OCI-LY3 (cell line): ENCODE measurements around the gene TMEM184B.

Experiments
- H2AFZ ChIP-seq: fragments of 200-600, 300-600 bp; shearing (Covaris generic); 2 replicates; pipeline ENCODE4 v1.6.0; 2014; ENCODE audit warnings: antibody characterized with exemption, low read depth, low read length
- H3K27ac ChIP-seq: fragments of 200-600, 300-600 bp; sonication (generic); 2 replicates; pipeline ENCODE4 v1.5.1; 2014; ENCODE audit warnings: mild to moderate bottlenecking, low read length, moderate library complexity, mixed read lengths
- H3K27me3 ChIP-seq: fragments of 200-600, 300-600 bp; sonication (generic); 2 replicates; pipeline ENCODE4 v1.6.1; 2014; ENCODE audit warnings: low read depth, low read length, mixed read lengths
- H3K36me3 ChIP-seq: fragments of 200-600, 300-600 bp; sonication (generic); replicated peaks from 2 replicates; pipeline ENCODE3; 2014; ENCODE audit warnings: low read depth, low read length, mixed read lengths
- H3K4me1 ChIP-seq: fragments of 300-600, 200-600 bp; sonication (generic); 2 replicates; pipeline ENCODE4 v1.6.1; 2014; ENCODE audit warnings: low read length, mixed read lengths
- H3K4me2 ChIP-seq: fragments of 200-600, 300-600 bp; sonication (generic); 2 replicates; pipeline ENCODE4 v1.6.1; 2014; ENCODE audit warnings: low read length, mixed read lengths
- H3K4me3 ChIP-seq: fragments of 300-600, 200-600 bp; sonication (generic); 2 replicates; pipeline ENCODE4 v1.5.1; 2014; ENCODE audit warnings: antibody characterized with exemption, mild to moderate bottlenecking, low read length, moderate library complexity
- H3K79me2 ChIP-seq: fragments of 300-600, 200-600 bp; shearing (Covaris generic); 2 replicates; pipeline ENCODE4 v1.6.1; 2014; ENCODE audit warnings: mild to moderate bottlenecking, low read length, mixed read lengths
- H3K9ac ChIP-seq: fragments of 300-600, 200-600 bp; shearing (Covaris generic); 2 replicates; pipeline ENCODE4 v1.6.0; 2014; ENCODE audit warnings: mild to moderate bottlenecking, low read length, moderate library complexity
- H3K9me3 ChIP-seq: fragments of 200-600, 300-600 bp; shearing (Covaris generic); 2 replicates; pipeline ENCODE4 v1.6.1; 2014; ENCODE audit warnings: low read length, mixed read lengths; ENCODE audit not compliant: insufficient read depth
- H4K20me1 ChIP-seq: fragments of 200-600, 300-600 bp; sonication (generic); 2 replicates; pipeline ENCODE4 v1.6.1; 2016; ENCODE audit warnings: low read length, mixed read lengths; ENCODE audit not compliant: insufficient read depth
- EZH2phosphoT487 ChIP-seq: fragments of 200-600 bp; shearing (Covaris generic); IDR thresholded peaks from 2 replicates; pipeline ENCODE4 v1.6.1; 2018; ENCODE audit warnings: antibody characterized with exemption, mixed run types, low read depth
- TF ChIP-seq, protein P1 (sequence below): fragments of 200-600, 300-600 bp; sonication (generic); IDR thresholded peaks from 2 replicates; pipeline ENCODE4 v1.5.1; 2014; ENCODE audit warnings: antibody characterized with exemption, low read length, low read depth

TMEM184B gene

DNA sequence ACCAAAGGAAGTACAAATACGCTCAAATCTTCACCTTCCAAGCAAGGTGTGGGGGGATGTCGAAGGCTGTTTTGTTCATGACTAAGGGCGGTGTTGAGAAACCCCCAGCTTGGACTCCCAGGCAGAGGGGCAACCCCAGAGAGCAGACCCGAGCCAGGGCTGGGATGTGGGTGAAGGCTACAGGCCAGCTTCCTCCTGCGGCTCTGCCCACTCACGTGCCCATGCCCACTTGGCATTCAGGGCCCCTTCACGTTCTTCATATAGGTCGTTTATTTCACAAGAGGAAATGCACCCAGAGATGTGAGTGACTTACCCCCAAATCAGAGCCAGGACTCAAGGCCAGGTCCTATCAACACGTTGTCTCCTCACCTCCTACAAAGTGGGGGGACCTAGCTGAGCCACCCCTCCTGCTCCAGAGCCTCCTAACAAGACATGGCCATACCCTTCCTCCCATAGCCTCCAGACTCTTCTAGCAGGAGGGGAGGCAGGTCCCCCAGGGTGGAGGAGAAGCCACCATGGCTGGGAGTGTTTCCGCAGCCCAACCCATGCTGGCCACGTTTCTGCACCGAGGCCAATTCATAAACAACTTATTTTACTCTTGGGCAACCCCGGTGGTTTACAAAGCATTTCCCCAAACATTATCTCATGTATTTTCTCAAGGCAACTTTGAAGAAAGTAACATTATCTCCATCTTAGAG, 22.0 kb downstream of the TMEM184B start:
- Histone ChIP-seq H4K20me1 (peaks cover 88% of the 10 kb centered on the region), H3K27me3 (no peaks in the 10 kb centered on the region), H3K79me2 (peaks cover 86% of the 10 kb centered on the region), H3K4me1 (no peaks in the 10 kb centered on the region), H3K9me3 (no peaks in the 10 kb centered on the region), H3K9ac (no peak overlapping the region), H3K27ac (no peak overlapping the region), H2AFZ (no peak overlapping the region), H3K36me3 (peaks cover 60% of the 10 kb centered on the region), H3K4me2 (no peak overlapping the region), H3K4me3 (no peak overlapping the region)
- TF ChIP-seq, protein P1, sequence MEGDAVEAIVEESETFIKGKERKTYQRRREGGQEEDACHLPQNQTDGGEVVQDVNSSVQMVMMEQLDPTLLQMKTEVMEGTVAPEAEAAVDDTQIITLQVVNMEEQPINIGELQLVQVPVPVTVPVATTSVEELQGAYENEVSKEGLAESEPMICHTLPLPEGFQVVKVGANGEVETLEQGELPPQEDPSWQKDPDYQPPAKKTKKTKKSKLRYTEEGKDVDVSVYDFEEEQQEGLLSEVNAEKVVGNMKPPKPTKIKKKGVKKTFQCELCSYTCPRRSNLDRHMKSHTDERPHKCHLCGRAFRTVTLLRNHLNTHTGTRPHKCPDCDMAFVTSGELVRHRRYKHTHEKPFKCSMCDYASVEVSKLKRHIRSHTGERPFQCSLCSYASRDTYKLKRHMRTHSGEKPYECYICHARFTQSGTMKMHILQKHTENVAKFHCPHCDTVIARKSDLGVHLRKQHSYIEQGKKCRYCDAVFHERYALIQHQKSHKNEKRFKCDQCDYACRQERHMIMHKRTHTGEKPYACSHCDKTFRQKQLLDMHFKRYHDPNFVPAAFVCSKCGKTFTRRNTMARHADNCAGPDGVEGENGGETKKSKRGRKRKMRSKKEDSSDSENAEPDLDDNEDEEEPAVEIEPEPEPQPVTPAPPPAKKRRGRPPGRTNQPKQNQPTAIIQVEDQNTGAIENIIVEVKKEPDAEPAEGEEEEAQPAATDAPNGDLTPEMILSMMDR: no peak
- TF ChIP-seq EZH2phosphoT487: no peak

DNA sequence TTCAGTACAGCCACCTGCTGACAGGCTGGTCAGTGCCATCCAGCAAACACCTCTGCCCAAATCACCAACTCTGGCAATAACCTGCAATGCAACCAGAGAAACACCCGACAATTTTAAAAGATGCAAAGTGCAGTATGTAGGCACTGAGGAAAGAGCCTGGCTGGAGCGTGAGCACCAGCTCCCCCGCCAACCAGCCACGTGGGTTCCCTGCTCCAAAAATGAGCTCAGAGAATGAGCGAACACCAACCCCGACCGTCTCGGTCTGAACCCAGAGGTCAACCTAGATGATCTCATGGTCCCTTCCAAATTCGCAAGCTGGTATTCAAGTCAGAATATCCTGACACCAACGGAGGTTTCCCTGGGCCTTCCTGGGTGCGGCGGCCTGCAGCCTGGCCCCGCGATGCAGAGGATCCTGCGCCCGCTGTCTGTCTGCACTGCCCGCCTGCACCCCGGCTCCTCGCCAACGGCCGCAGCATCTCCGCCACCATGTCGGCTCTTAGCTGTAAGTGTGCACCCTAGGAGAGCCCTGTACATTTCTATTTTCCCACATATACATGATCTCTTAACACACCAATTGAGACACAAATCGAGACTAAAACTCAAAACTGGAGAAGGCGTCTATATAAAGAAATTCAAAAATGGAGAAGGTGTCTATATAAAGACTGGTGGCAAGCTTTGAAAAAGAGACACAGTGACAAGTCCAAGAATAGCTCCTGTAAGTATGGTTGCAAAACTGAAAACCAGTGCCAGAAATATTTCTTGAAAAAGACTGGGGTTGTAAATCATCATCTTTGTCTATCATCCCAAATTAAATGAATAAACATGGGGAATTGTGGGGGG, 22.8 kb downstream of the TMEM184B start:
- H3K4me3 ChIP-seq: no peak overlapping the region
- H3K79me2 ChIP-seq: peaks cover 79% of the 10 kb centered on the region

DNA sequence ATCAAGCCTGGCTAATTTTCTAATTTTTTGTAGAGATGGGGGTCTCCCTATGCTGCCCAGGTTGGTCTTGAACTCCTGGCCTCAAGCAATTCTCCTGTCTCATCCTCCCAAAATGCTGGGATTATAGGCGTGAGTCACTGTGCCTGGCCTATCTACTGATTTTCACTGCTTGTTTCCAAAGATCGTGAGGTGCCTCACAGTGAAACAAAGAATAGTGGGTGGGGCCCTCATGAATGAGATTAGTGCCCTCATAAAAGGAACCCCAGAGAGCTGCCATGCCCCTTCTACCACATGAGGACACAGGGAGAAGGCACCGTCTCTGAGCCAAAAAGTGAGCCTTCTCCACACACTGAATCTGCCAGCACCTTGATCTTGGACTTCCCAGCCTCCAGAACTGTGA, 23.5 kb downstream of the TMEM184B start:
- Histone ChIP-seq H3K27ac (no peak overlapping the region), H3K9me3 (no peaks in the 10 kb centered on the region), H3K4me3 (no peak overlapping the region), H4K20me1 (peaks cover 80% of the 10 kb centered on the region), H3K36me3 (peaks cover 61% of the 10 kb centered on the region), H3K9ac (no peak overlapping the region), H3K27me3 (no peaks in the 10 kb centered on the region), H2AFZ (no peak overlapping the region), H3K79me2 (peaks cover 71% of the 10 kb centered on the region), H3K4me2 (no peak overlapping the region), H3K4me1 (no peaks in the 10 kb centered on the region)
- TF ChIP-seq EZH2phosphoT487: no peak
- TF ChIP-seq, protein P1: no peak

More for the DNA sequence above, 22.8 kb downstream of the TMEM184B start:
- Histone ChIP-seq H4K20me1 (peaks cover 82% of the 10 kb centered on the region), H3K9ac (no peak overlapping the region), H2AFZ (no peak overlapping the region), H3K9me3 (no peaks in the 10 kb centered on the region), H3K27me3 (no peaks in the 10 kb centered on the region), H3K36me3 (peaks cover 57% of the 10 kb centered on the region), H3K27ac (no peak overlapping the region), H3K4me2 (no peak overlapping the region), H3K4me1 (no peaks in the 10 kb centered on the region)
- no peak for TF ChIP-seq EZH2phosphoT487
- TF ChIP-seq, protein P1: no peak

DNA sequence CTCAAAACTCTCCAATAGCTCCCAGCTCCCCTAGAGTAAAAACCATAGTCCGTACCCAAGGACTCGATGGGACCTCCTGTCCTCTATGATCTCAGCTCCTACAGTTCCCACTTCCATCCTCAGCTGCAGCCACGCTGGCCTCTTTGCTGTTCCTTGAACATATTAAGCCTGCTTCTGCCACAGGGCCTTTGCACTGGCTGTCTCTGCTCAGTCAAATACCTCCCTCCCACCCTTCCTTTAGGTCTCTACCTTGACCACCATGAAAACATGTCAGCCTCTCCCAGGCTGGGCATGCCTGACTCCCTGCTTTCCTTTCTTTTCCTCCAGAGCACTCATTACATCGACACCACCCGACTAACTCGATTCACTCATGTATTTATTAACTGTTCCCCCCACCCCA, 24.5 kb downstream of the TMEM184B start:
- Histone ChIP-seq H3K27me3 (no peaks in the 10 kb centered on the region), H4K20me1 (peaks cover 81% of the 10 kb centered on the region), H3K4me2 (no peak overlapping the region), H2AFZ (no peak overlapping the region), H3K79me2 (peaks cover 65% of the 10 kb centered on the region), H3K27ac (no peak overlapping the region), H3K4me1 (peaks cover 5% of the 10 kb centered on the region), H3K4me3 (no peak overlapping the region), H3K36me3 (peaks cover 70% of the 10 kb centered on the region), H3K9me3 (no peaks in the 10 kb centered on the region), H3K9ac (no peak overlapping the region)
- TF ChIP-seq, protein P1: no peak
- TF ChIP-seq EZH2phosphoT487: no peak
